Gastroesophageal sphincter (tissue), 3 donors: Measurements from ENCODE around the gene STK32B.

ENCODE experiments used
- POLR2A ChIP-seq, 2 donors: fragments of 450-650 bp; IDR thresholded peaks; one replicate each; pipeline ENCODE4 v1.6.1; 2017; ENCODE audit warnings: antibody characterized with exemption in 2 of 2, mild to moderate bottlenecking in 2 of 2, moderate library complexity in 1 of 2
- POLR2AphosphoS5 ChIP-seq: sonication (generic); formaldehyde crosslinking; IDR thresholded peaks from one replicate; pipeline ENCODE4 v1.6.1; 2017; ENCODE audit warnings: antibody characterized with exemption
- TF ChIP-seq, protein P1 (sequence below), 4 experiments: fragments of 200-600 bp in 2 of 4; fragments of 450-650 bp in 2 of 4; sonication (generic) in 1 of 4; IDR thresholded peaks; one replicate each; pipeline ENCODE4 v1.5.1; 2017 to 2019; ENCODE audit warnings: antibody characterized with exemption in 4 of 4, mild to moderate bottlenecking in 2 of 4, moderate library complexity in 2 of 4

DNA sequence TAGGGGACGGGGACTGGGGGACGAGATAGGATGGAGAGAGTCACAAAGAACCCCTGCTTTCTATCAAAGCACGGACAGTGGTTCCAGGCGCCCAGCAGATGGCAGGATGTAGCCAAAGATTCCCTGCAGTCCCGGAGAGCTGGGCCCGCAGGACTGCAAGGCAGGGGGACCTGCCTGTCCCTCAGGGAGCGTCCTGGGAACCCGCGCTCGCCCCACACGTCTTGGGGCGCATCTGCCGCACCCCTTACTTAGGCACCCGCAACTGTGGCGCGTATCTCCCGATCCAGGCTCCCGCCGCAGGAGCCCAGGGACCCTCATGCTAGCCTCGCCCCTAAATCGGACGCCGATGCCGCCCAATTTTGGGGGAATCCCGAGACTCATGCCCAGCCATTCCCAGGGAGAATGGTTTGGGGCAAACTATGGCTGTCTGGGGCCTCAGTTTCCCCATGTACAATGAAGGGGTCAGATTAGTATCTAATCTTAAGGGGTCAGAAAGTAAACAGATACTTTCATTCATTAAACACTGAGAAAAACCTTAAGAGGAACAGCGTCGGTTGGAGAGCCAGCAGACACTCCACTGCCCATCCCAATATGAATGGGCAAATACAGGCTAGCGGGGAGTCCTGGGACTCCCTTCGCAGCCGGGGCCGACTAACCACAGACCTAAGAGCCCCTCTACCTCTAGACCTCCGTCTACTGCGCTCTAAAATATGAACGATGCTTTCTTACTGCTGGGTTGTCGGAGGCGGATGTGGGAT is 581 bp upstream of the STK32B start:
- TF ChIP-seq, protein P1, sequence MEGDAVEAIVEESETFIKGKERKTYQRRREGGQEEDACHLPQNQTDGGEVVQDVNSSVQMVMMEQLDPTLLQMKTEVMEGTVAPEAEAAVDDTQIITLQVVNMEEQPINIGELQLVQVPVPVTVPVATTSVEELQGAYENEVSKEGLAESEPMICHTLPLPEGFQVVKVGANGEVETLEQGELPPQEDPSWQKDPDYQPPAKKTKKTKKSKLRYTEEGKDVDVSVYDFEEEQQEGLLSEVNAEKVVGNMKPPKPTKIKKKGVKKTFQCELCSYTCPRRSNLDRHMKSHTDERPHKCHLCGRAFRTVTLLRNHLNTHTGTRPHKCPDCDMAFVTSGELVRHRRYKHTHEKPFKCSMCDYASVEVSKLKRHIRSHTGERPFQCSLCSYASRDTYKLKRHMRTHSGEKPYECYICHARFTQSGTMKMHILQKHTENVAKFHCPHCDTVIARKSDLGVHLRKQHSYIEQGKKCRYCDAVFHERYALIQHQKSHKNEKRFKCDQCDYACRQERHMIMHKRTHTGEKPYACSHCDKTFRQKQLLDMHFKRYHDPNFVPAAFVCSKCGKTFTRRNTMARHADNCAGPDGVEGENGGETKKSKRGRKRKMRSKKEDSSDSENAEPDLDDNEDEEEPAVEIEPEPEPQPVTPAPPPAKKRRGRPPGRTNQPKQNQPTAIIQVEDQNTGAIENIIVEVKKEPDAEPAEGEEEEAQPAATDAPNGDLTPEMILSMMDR (IDR thresholded peaks at IDR 0.05): peak; percentile 38 to 85 (median 62)
- no peak for TF ChIP-seq POLR2A (IDR thresholded peaks at IDR 0.05)
- TF ChIP-seq POLR2AphosphoS5: no peak
